ELF-1 (cell line): ENCODE measurements around the gene LCN6.
A peak's percentile ranks its signal among the peaks of the same experiment; 100 is the strongest.

Experiments used
- DNase-seq: peaks from one replicate; pipeline ENCODE4 v3.0.0-alpha.2; 2016; ENCODE audit warnings: low read depth, low spot score

The LCN6 gene

GRCh38 chr9:136725612-136726011, 22.7 kb downstream of the LCN6 start:
- peak; percentile 73 for DNase-seq

- no peak for DNase-seq
Measured at GRCh38 chr9:136724772-136725171, 23.6 kb downstream of the LCN6 start.

- no peak for DNase-seq
Measured at GRCh38 chr9:136723989-136724388, 24.3 kb downstream of the LCN6 start.

DNA sequence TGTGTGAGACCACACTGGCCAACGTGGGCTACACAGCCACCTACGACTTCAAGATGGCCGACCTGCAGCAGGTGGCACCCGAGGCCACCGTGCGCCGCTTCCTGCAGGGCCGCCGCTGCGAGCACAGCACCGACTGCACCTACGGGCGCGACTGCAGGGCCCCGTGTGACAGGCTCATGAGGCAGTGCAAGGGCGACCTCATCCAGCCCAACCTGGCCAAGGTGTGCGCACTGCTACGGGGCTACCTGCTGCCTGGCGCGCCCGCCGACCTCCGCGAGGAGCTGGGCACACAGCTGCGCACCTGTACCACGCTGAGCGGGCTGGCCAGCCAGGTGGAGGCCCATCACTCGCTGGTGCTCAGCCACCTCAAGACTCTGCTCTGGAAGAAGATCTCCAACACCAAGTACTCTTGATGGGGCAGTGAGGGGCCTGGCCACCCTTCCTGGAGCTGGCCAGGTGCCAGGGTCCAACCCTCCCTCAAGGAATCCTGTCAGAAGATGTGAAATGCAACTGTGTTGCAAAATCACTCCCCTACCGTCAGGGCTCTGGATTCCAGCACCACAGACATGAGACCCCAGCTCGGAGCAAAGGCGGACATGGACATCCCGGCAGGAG, 24.9 kb downstream of the LCN6 start:
- no peak for DNase-seq

GRCh38 chr9:136722969-136723356, 25.4 kb downstream of the LCN6 start:
- peak; percentile 54 for DNase-seq

DNA sequence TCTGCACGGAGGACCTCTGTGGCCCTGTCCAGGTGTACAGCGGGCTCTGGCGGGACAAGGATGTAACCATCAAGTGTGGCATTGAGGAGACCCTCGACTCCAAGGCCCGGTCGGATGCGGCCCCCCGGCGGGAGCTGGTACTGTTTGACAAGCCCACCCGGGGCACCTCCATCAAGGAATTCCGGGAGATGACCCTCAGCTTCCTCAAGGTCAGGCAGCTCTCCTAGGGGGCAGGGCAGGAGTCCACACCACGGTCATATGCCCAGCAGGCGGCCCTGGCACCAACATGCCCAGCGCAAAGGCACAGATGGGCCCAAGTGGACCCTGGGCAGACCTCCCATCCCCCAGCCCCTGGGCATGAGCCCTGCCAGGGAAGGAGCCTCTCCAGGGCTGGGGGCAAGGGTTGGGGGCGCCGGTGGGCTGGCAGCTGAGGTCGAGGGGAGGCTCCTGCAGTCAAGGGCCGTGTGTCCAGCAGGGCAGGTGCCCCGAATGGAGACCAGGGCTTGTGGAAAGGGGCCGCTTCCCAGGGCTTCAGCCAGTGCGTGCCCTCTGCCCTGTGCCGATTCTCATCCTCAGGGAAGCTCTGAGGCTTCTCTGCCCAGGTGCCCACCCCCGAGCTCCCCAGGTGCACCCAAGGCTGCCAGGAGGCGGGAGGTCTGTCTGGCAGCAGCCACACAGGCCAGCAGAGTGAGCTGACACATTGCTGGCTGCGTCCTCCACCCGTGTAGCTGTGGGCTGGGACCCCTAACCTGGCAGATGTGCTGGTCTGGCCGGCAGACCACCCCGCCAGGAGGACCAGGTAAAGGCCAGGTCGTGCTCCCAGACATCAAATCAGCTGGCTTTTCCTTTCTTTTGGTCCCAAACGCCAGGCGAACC, 26.0 kb downstream of the LCN6 start:
- DNase-seq = no peak

DNA sequence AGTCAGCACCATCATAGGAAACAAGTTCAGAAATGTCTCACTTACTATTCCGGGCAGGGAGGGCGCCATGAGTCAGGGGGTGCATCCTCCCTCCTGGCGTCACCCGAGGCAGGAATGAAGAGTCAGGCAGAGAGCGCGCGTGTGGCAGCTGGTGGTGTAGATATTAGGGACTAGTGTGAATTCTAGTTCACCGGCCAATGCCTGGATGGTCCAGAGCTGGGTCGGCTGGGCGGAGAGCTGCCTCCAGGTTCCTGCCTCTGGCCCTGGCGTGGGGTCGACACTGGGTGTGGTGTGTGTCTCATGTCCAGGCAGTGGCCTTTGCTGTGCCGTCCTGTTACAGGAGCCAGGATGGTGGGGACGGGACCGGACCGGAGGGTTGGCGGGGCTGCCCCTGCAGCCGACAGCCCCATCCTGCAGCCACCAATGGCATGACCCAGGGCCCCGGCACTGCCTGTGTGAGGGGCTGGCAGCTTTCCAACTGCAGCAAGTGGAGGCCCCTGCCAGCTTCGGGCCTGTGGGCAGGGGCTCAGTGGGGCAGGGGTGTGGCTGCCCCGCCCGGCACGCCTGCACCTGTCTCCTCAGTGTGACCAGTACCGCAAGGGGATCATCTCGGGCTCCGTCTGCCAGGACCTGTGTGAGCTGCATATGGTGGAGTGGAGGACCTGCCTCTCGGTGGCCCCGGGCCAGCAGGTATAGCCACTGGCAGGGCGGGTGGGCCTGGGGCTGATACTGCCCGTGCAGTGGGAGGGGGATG, 26.8 kb downstream of the LCN6 start:
- DNase-seq = no peak

DNA sequence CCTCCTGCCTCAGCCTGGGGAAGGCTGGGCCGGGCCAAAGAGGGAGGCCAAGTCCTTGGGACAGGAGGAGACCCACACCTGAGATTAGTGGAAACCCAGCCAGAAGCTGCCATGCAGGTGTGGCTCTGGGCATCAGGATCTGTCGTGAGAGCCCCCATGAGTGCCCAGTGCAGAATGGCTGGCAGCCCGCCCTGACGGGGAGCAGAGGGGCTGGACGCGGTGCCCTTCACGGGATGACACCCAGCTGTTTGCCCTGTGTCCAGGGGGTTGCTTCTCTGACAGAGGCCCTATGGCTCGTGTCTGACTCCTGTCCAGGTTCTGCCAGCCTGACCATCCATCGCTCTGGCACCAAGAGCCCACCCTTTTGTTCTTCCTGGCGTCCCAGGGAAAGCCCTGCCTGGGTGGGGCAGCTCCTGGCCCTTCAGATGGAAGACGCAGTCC, 27.4 kb downstream of the LCN6 start:
- no peak for DNase-seq

DNA sequence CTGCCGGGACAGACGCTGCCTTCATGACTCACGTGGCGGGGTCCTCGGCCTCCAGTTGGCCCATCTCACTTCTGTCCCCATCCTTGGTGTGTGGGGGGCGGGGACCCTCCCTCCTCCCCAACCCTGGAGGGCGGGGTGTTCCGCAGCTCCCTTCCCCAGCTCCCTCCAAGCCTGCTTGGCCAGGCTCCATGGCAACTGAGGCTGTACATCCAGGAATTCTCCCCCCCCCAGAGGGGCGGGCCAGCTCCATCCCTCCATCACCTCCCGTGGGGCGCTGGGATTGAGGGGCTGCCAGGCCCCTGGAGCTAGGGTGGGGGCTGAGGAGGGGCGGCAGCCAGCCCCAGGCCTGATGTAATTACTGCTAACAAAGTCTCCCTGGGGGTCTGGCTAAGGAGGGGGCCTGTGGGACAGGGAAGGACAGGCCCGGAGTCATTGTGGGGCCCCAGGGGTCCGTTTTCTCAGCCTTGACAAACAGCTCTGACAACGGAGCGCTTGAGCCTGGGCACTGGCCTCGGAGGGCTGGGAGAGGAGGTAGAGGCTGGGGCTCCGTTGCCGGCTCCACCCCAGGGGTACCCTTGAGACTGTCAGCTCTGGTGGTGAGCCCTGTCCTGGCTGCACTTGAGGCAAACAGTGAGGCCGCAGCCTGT, 28.0 kb downstream of the LCN6 start:
- peak; percentile 74 for DNase-seq

DNA sequence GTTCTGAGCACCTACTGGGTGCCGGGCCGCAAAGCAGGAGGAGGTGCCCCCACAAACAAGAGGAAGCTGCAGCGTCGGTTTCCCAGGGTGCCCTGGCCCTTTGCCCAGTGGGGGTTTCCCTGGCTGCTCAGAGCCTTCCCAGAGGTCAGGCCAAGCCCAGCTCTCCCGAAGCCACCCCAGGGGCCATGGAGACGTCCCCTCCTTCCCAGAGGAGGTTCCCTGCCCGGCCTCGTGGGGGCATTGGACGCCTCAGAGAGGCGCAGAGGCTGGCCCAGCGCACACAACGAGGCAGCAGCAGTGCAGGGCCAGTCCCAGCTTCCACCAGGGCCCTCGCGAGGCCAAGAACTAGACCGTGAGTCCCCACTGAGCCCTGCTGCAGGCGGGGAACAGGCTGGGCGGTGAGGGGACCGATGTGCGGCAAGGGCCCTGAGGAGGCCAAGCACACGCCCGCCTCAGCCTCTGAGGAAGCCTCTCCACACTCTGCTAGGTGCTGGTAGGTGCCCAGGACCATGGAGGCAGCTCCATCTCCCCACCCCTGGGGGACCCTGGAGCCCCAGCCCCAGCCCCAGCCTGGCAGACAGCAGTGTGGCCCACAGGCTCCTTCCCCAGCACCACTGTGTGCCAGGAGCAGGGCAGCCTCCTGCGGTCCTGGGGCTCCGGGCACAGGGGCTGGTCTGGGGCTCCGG, 29.0 kb downstream of the LCN6 start:
- peak; percentile 35 for DNase-seq

DNA sequence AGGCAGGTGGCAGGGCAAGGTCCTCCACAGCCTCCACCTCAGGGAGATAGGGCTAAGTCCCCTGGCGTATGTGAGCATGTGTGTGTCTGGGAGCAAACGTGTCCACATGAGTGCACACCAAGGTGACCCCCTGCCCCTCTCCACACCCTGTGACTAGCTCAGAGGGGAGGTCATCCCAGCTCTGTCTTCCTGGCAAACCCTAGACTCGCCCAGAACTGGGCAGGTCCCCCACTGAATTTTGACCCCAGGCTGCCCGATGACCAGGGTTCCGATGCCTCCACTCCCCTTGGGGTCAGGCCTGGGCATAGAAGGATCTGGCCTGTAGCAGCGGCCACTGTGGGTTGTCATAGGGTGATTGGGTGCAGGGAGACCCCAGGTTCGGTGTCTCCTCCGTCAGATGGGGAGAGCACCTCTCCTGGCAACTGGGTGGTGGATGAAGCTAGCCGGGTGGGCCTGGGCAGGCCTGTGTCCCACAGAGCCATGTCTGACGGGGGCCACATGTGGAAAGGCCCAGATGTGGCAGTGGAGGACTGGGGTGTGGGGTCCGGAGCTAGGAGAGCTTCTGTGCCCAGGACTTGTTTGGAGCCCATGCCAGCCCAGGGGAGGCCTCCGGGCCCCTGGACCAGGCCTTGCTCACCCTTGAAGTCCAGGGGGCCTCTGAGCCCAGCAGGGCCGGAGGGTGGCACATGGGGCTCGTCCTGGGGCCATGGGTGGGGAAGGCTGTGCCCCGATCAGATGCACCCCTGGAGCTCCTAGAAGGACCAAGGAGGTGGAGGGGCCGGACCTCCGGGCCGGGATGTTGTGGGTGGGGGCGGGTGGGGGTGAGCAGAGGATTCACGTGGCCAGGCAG, 29.8 kb downstream of the LCN6 start:
- DNase-seq = no peak

- DNase-seq = no peak
Measured at GRCh38 chr9:136717399-136717798, 30.9 kb downstream of the LCN6 start.

DNA sequence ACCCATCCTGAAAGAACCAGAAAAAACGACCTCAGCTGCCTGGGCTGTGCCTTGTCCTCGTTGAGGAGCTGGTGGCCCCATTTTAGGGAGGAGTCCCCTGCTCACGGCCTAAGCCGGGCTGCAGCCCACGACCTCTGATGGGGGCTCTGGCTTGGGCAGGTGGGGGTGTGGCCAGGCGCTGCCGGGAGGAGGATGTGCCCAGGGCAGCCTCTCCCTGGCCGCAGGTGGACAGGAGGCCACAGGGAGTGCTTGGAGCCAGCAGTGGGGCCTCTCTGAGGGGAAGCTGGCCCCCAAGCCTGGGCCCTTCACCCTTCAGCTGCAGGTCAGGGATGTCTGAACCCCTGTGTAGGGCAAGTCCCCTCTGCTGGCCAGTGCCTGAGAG, 33.4 kb downstream of the LCN6 start:
- no peak for DNase-seq

DNA sequence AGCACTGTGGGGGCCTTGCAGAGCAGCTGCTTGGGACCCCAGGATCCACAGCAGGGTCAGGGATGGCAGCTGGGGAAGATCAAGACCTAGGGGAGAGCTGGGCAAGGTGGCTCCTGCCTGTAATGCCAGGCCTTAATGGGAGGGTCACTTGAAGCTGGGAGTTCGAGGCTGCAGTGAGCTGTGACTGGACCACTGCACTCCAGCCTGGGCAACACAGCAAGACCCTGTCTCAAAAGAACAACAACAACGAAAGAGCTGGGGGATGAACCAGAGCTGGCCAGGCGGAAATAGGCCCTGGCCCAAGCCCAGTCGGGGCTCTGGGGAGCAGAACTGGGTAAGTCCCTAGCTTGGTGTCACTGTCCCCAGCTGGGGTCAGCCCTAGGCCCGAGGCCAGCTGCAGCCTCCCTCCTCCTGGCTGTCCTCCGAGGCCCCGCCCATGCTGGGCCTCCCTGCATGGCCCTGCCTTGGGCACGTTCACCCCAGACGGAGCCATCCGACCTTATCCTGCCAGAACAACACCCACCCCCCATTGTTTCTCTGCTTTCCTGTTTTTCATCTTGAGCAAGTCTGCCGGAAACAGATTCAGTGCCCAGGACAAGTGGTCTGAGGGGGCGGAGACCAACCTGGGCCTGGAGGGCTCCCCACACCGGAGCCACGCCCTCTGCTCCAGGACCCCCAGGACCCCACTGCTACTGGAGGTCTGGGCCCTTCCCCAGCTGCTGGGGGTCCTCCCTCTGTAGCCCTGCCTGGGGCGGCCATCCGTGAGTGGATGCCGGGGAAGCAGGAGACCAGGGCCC, 34.0 kb downstream of the LCN6 start:
- DNase-seq = peak; percentile 27

DNA sequence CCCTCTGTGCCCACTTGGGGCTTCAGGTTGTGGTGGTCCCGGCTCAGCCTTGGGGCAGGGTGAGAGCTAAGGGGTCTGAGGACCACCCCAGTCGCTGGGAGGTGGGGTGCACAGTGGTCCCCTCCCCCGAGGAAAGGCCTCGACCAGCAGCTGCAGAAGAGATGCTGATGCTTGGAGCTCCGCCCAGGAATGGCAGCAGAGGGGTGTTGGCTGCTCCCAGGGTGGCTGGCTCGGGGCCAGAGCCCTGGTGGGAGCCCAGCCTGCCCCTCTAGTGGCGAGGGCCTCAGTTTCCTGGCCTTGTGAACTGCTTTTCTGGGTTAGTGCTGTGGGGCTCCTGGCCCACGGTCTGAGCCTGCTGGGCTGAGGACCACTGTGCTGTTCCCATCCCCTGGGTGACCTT, 34.8 kb downstream of the LCN6 start:
- no peak for DNase-seq

- peak; percentile 23 for DNase-seq
Measured at GRCh38 chr9:136712690-136713544, 35.4 kb downstream of the LCN6 start.

- peak; percentile 65 for DNase-seq
Measured at GRCh38 chr9:136711751-136712689, 36.3 kb downstream of the LCN6 start, which contains the start of gene DIPK1B. Gene DIPK1B (plus strand): TSS chr9:136712572. CDS start chr9:136712666, 94 bp downstream.
